Measurements from ENCODE around the gene NAV2.

Gene NAV2

DNA sequence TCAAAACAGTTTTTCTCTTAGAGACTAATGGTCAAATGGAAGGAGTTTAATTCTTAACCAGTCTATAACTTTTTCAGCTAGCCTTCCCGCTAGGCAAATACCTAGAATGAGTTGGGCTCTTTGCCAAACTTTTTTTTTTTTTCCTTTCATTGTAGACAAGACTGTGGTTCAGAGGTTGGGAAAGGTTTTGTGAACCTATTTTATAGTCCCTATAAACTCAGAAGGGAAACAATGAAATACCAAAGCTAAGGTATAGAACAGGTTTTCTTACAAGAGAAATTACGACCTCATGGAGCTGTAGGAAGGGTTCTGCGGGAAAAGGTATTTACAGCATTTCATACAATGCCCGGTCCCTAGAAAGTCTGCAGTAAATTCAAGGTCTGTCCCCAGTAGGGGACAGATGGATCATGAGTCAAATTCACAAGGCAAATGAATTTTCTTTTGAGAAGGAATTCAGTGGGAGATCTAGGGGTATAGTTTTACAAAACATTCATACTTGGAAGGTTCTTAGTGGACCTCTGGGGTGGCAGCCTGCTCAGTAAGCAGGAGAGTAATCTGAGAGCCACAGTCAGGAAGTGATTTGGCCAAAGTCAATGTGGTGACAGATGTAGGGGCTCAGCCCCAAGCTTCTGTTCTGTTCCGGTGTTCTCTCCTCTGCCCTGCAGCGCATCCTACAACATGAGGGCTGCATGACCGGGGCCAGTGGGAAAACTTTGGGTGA, 300.9 kb downstream of the NAV2 start:
- DNase-seq: no peak

- no peak for DNase-seq
These were observed 301.4 kb downstream of the NAV2 start for GRCh38 chr11:20014067-20014402.

- no peak for DNase-seq
These were observed 302.5 kb downstream of the NAV2 start for GRCh38 chr11:20015101-20015500.

- DNase-seq: no peak
These were observed 303.1 kb downstream of the NAV2 start for GRCh38 chr11:20015529-20016427.

- DNase-seq: no peak
These were observed 303.9 kb downstream of the NAV2 start for GRCh38 chr11:20016526-20016925.

DNA sequence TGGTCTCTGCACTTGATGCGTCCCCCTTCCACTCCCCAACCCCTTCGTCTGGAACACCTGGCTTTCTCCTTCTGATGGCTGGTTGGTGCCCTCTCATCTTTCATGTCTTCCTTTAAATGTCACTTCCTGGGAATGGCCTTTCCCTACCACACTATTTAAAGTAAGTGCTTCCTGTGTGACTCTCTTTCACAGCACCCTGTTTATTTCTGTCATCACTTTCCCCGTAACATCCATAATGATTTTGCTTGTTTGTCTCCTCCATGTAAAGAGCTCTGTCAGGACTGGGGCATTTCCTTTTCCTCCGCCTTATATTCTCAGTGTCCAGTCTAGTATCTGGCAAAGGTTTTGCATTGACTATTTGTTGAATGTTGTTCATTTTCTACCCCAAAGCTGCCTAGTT, 304.7 kb downstream of the NAV2 start:
- DNase-seq: no peak

GRCh38 chr11:20020198-20020597, 307.6 kb downstream of the NAV2 start:
- DNase-seq: no peak

DNA sequence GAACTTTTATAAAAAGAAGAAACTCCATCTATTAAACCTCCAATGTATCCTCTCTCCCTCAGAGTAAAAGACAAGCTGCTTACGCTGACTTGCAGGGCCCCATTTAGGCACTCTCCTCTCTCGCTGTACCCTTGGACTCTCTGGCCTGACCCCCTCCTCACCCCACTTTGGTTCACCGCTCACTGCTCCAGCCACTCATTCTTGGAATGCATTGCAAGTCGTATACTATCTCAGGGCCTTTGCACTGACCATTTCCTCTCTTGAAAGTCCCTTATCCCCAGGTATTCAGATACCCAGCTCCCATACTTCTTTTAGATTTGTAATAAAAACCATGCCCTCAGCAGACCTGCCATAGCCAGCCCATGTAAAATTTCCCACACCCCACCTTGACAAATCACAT, 308.1 kb downstream of the NAV2 start:
- no peak for DNase-seq

GRCh38 chr11:20021212-20021611, 308.6 kb downstream of the NAV2 start:
- no peak for DNase-seq

- DNase-seq: no peak
These were observed 309.2 kb downstream of the NAV2 start for GRCh38 chr11:20021771-20022362.

GRCh38 chr11:20022363-20023081, 309.9 kb downstream of the NAV2 start:
- no peak for DNase-seq

DNA sequence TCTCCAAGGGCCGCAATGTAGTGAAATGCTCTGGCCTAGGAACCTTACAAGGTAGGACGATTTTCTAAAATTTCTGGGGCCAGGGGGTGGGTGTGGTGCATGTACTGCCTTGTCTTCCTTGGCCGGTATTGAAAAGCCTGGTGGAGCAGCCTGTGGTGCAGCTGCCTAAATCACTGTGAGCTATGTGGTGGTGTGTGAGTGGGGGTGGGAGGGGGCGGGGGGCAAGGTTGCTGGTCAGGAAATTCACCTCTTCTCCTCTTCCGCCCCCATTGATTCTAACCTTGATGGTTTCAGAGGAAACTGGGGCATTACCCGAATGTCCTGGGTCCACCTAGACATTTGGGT, 310.4 kb downstream of the NAV2 start:
- DNase-seq: no peak

DNA sequence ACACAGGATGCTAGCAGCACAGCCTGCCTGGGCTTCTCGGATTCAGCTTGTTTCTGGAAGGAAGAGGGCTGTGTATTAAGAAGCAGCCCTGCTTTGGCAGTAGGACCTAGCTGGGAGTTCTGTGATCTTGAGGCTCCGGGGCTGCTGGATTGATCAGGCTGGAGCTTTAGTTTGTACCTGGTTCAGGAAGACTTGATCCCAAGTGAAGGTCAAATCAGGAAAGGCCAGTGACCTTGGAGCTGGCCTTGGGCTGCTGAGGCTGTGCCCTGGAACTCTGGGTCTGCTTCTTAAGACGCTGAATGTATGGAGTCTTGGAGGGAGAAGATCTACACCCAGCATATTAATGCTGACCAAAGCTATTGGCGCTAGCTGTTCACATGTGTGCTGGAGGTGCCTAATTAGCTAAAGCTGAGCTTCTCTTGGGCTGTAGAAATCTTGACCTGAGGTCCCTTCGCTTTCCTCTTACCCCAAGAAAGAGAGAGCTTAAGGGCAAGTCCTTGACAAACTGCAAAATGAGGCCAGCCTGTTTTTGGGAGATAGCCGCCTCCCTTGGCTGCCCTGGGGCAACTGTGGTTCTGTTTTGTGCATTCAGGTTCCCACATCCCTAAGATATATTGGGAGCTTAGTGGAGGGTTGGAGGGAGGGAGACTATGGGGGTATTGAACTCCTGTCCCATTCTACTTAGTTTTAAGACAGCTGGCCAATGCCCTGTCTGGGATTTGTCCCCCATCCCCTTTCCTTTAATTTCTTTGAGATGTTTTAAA, 311.7 kb downstream of the NAV2 start:
- DNase-seq: no peak

DNA sequence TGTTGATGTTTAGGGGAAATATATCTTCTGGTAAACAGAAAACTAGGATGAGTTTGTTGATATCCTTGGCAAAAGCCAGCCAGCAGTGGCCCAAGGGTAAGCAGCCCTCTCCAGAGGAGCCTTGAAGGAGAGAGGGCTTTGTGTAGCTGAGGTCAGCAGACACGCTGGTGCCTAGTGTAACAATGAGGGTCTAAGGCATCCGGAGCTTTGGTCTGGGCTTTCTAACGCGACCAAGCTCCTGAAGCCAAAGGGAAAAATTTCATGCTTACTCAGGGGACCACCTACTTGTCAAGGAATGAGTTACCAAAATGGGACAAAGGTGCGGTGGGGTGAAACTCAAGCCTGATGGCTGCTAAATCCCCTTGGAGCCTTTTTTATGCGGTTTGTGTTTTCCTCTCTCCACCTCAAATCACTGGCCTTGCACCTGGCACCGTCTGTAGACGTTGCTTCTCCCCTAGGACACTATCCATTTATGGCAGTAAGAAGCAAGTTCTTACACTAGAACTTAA, 312.7 kb downstream of the NAV2 start:
- no peak for DNase-seq

GRCh38 chr11:20026629-20027555, 314.3 kb downstream of the NAV2 start:
- DNase-seq: no peak

DNA sequence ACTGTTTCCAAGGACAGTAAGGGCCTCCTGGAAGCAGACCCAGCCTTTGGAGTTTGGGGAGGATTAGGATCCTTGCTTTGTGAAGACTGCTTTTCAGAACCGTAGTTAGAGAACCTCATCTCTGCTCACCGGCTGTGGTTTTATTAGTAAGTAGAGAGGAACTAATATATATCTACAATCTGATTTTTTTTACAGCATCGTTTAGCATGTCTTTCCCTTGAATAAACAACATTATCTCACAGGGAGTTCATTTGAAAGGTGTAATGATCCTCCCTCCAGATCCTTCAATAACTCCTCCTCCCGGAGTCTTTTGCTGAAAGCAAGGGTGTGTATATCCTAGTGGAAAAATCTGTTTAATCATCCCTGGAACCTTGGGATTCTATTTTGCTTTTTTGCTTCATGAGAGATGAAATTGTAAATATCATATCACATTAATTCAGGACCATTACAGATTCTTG, 314.9 kb downstream of the NAV2 start:
- DNase-seq: no peak

DNA sequence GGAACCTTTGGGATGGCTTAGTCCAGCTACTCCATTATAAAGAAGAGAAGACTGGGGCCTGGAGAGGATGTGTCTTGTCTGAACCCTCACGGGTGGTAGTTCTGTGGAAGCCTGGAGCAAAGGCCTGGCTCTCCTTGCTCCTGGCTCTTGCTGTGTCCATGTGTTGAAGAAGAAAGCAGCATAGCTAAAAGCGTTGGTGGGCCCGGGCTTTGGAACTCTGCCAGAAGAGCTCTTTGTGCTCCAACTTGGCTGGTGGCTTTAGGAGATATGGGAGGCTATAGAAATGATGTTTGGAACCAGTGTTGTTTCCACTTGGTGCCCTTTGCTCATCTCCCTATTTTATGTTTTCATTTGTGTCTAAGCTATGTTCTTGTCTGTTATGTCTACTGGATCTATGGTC, 316.6 kb downstream of the NAV2 start:
- no peak for DNase-seq

DNA sequence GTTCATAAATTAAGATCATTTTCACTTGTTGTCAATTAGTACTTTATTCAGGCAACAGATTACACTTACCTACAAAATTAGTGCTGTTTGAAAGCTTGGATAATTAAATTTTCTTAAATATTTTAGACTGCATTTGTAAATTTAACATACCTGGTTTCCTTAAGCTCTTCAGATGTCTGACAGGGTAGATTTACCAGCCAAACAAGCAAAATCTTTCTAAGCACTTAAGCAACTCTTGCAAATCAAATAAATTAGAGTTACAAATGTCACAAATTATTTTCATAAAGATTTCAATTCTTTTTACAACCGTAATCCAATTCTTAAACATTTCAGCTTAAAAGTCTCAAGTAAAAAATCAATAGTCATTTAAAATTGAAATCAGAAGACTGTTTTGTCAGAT, 317.8 kb downstream of the NAV2 start:
- no peak for DNase-seq

DNA sequence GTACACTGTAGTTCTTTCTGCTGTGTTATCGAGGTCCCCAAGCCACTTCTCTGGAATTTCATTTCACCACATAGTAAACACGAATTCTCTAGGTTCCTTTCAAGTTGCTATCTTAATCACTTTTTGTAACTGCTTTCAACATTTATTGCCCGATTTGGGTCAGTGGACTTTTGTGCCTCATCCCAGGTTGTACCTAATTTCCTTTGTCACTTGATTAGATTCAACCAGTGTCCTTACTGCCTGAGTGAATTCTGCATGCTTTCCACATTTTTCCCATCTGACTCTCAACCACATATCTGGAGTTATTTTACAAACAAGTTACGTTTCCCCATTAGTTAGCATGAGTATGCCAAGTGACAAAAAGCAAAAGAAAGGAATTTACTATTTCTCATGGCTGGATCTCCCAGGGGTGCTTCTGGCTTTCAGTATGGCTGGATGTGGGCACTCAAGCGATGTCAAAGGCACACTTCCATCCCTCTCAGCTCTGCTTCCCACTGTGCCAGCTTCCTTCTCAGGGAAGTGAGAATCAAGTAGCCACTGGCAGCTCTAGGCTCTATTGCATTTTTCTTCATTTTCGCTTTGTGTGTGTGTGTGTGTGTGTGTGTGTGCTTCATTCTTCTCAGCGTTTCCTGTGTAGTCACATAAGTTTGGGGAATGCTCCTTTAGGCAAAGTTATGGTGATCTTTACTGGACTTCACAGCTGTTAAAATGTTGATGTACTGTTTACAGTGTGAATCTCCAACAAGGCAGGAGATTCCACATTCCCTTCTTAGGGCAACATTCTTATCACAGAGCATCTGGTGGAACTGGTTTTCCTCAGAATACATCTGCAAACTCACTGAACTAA, 318.7 kb downstream of the NAV2 start:
- DNase-seq: no peak

- DNase-seq: no peak
These were observed 319.5 kb downstream of the NAV2 start for GRCh38 chr11:20032127-20032526.

All from CD4-positive, alpha-beta T cell treated with Interleukin-4 for 1 hour (primary cell).